GM23338 (cell line): ENCODE data around the gene BRAP. TPM values are rescaled to one million over a fixed set of nuclear protein-coding genes. Genes with fewer than 3 reads are reported as not detected.
A peak's percentile ranks its signal among the peaks of the same experiment; 100 is the strongest.

Experiments
- ATAC-seq: fragments of 200-7000 bp; cut with Tn5 transposase; 3 replicates; pipeline ENCODE4 v1.9.1; 2020
- DNase-seq: peaks from one replicate; pipeline ENCODE4 v3.0.0-alpha.2; 2015; ENCODE audit warnings: low spot score
- H2AFZ ChIP-seq: fragments of 200-600 bp; sonication (generic); 2 replicates; pipeline ENCODE4 v1.8.0; 2016; ENCODE audit warnings: antibody characterized with exemption, mild to moderate bottlenecking, moderate library complexity
- H3F3A ChIP-seq: fragments of 200-600 bp; sonication (generic); replicated peaks from 2 replicates; pipeline ENCODE4 v1.8.0; 2017; ENCODE audit warnings: antibody characterized with exemption, mixed run types, low read depth
- H3K27ac ChIP-seq: fragments of 200-600 bp; sonication (generic); 2 replicates; pipeline ENCODE4 v1.6.1; 2016; ENCODE audit warnings: low read depth
- H3K27me3 ChIP-seq: fragments of 200-600 bp; sonication (generic); 2 replicates; pipeline ENCODE4 v1.8.0; 2016; ENCODE audit warnings: mild to moderate bottlenecking, mixed run types, moderate library complexity; ENCODE audit not compliant: insufficient read depth
- H3K36me3 ChIP-seq: fragments of 200-600 bp; sonication (generic); 2 replicates; pipeline ENCODE4 v1.8.0; 2016; ENCODE audit warnings: mild to moderate bottlenecking; ENCODE audit not compliant: insufficient read depth
- H3K4me1 ChIP-seq: fragments of 200-600 bp; sonication (generic); 2 replicates; pipeline ENCODE4 v1.8.0; 2016; ENCODE audit warnings: mild to moderate bottlenecking, moderate library complexity; ENCODE audit not compliant: insufficient read depth
- H3K4me2 ChIP-seq: fragments of 200-600 bp; sonication (generic); 2 replicates; pipeline ENCODE4 v1.7.1; 2017; ENCODE audit warnings: mixed run types
- H3K4me3 ChIP-seq: fragments of 200-600 bp; sonication (generic); 2 replicates; pipeline ENCODE4 v1.6.1; 2016; ENCODE audit warnings: mixed run types
- H3K79me2 ChIP-seq: fragments of 200-600 bp; sonication (generic); replicated peaks from 2 replicates; pipeline ENCODE4 v1.8.0; 2017; ENCODE audit warnings: mild to moderate bottlenecking; ENCODE audit not compliant: insufficient read depth
- H3K9me2 ChIP-seq: fragments of 200-600 bp; sonication (generic); 2 replicates; pipeline ENCODE4 v1.8.0; 2017; ENCODE audit not compliant: insufficient read depth
- H4K20me1 ChIP-seq: fragments of 200-600 bp; sonication (generic); replicated peaks from 2 replicates; pipeline ENCODE4 v1.8.0; 2017; ENCODE audit warnings: mild to moderate bottlenecking; ENCODE audit not compliant: insufficient read depth
- H3K27ac Mint-ChIP-seq: 2 replicates; pipeline ENCODE4 v1.8.0; 2020; ENCODE audit warnings: inconsistent platforms, mild to moderate bottlenecking, moderate library complexity, mixed read lengths
- H3K27me3 Mint-ChIP-seq: 3 replicates; pipeline ENCODE4 v1.8.0; 2022; ENCODE audit warnings: low read depth, mild to moderate bottlenecking, moderate library complexity, mixed read lengths, inconsistent platforms; ENCODE audit not compliant: insufficient read depth, poor library complexity
- H3K36me3 Mint-ChIP-seq: 3 replicates; pipeline ENCODE4 v1.8.0; 2021; ENCODE audit warnings: low read depth, mild to moderate bottlenecking, inconsistent platforms, moderate library complexity, mixed read lengths
- H3K4me1 Mint-ChIP-seq: 3 replicates; pipeline ENCODE4 v1.8.0; 2020; ENCODE audit warnings: mild to moderate bottlenecking, inconsistent platforms, mixed read lengths
- H3K4me3 Mint-ChIP-seq: 3 replicates; pipeline ENCODE4 v1.8.0; 2021; ENCODE audit warnings: moderate library complexity, mild to moderate bottlenecking, inconsistent platforms, mixed read lengths
- H3K9me3 Mint-ChIP-seq: 3 replicates; pipeline ENCODE4 v1.8.0; 2020; ENCODE audit warnings: moderate library complexity, mild to moderate bottlenecking, inconsistent platforms, mixed read lengths
- CREB1 ChIP-seq: fragments of 250-450 bp; sonication (Bioruptor Pico); IDR thresholded peaks from 2 replicates; pipeline ENCODE4 v1.5.0; 2020; ENCODE audit warnings: low read depth, mild to moderate bottlenecking, moderate library complexity
- ETS1 ChIP-seq: IDR thresholded peaks from 2 replicates; pipeline ENCODE4 v1.6.1; 2016; ENCODE audit warnings: antibody characterized with exemption
- EZH2 ChIP-seq: fragments of 200-600 bp; sonication (generic); IDR thresholded peaks from one replicate; pipeline ENCODE4 v1.8.0; 2017; ENCODE audit warnings: antibody characterized with exemption, mild to moderate bottlenecking, low read depth; ENCODE audit not compliant: unreplicated experiment
- EZH2phosphoT487 ChIP-seq: fragments of 200-600 bp; sonication (generic); IDR thresholded peaks from one replicate; pipeline ENCODE4 v1.8.1; 2018; ENCODE audit warnings: antibody characterized with exemption; ENCODE audit not compliant: unreplicated experiment
- JUNB ChIP-seq: IDR thresholded peaks from one replicate; pipeline ENCODE4 v1.6.1; 2016; ENCODE audit warnings: antibody characterized with exemption; ENCODE audit not compliant: unreplicated experiment
- NANOG ChIP-seq: IDR thresholded peaks from 2 replicates; pipeline ENCODE4 v1.6.1; 2016; ENCODE audit warnings: antibody characterized with exemption, borderline replicate concordance
- POLR2AphosphoS5 ChIP-seq: IDR thresholded peaks from 2 replicates; pipeline ENCODE4 v1.6.1; 2016; ENCODE audit warnings: antibody characterized with exemption, low read depth
- STAT1 ChIP-seq: IDR thresholded peaks from one replicate; pipeline ENCODE4 v1.6.1; 2016; ENCODE audit warnings: antibody characterized with exemption; ENCODE audit not compliant: unreplicated experiment
- polyA plus RNA-seq: library from polyadenylated mRNA; unstranded; fragments of >200 nt; fragmentation: Nextera tagmentation; extraction: Ambion mirVana; gene quantifications from 2 replicates; pipeline ENCODE4 v1.2.1, GENCODE V29; 2016
- total RNA-seq: library from RNA; depleted of rRNA; stranded (reverse); fragments of >200 nt; shearing (Covaris generic); gene quantifications from 2 replicates; pipeline ENCODE4 v1.2.3, GENCODE V29; 2014
- TF ChIP-seq, protein P1 (sequence below), 2 experiments: fragments of 200-600 bp in 1 of 2; sonication (generic) in 1 of 2; conservative IDR thresholded peaks; 2 replicates each; pipeline versions ENCODE4 v1.5.1 to v1.6.1; 2016 to 2017; ENCODE audit warnings: antibody characterized with exemption in 2 of 2, low read depth in 2 of 2, mild to moderate bottlenecking in 2 of 2, moderate library complexity in 1 of 2
- TF ChIP-seq, protein P2 (sequence below): fragments of 250-450 bp; sonication (Bioruptor Pico); IDR thresholded peaks from 2 replicates; pipeline ENCODE4 v1.5.0; 2020; ENCODE audit warnings: mild to moderate bottlenecking, moderate library complexity

Gene BRAP
- total and polyA plus RNA-seq, 2 experiments from 2014 or later: 14.9 to 19.4 TPM

GRCh38 chr12:111672822-111673381 lies 12.9 kb downstream of the BRAP start (continued):
- TF ChIP-seq JUNB (no peak), ETS1 (no peak), EZH2 (no peak)
- TF ChIP-seq, protein P1, sequence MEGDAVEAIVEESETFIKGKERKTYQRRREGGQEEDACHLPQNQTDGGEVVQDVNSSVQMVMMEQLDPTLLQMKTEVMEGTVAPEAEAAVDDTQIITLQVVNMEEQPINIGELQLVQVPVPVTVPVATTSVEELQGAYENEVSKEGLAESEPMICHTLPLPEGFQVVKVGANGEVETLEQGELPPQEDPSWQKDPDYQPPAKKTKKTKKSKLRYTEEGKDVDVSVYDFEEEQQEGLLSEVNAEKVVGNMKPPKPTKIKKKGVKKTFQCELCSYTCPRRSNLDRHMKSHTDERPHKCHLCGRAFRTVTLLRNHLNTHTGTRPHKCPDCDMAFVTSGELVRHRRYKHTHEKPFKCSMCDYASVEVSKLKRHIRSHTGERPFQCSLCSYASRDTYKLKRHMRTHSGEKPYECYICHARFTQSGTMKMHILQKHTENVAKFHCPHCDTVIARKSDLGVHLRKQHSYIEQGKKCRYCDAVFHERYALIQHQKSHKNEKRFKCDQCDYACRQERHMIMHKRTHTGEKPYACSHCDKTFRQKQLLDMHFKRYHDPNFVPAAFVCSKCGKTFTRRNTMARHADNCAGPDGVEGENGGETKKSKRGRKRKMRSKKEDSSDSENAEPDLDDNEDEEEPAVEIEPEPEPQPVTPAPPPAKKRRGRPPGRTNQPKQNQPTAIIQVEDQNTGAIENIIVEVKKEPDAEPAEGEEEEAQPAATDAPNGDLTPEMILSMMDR (conservative IDR thresholded peaks at IDR 0.05; ENCODE audit: low read depth in 2 of 2): no peak

- H3K36me3 ChIP-seq: peaks cover 30% of the 10 kb centered on the region
- H4K20me1 ChIP-seq: peaks cover 13% of the 10 kb centered on the region
- H3K27me3 ChIP-seq: no peaks in the 10 kb centered on the region
- DNase-seq (no peak), ATAC-seq (peak; percentile 24; the same call in 1 of the 3 replicates)
- Mint-ChIP-seq H3K4me3 (no peak overlapping the region), H3K9me3 (no peaks in the 10 kb centered on the region), H3K36me3 (peaks cover 38% of the 10 kb centered on the region), H3K4me1 (no peaks in the 10 kb centered on the region), H3K27me3 (no peaks in the 10 kb centered on the region), H3K27ac (no peak overlapping the region)
- no peak overlapping the region for H3K4me3 ChIP-seq
- H3K4me1 ChIP-seq: no peaks in the 10 kb centered on the region
- H3K79me2 ChIP-seq: no peaks in the 10 kb centered on the region
- no peak overlapping the region for H3K27ac ChIP-seq
- H2AFZ ChIP-seq: no peak overlapping the region
- no peaks in the 10 kb centered on the region for H3F3A ChIP-seq
- no peaks in the 10 kb centered on the region for H3K9me2 ChIP-seq
- no peak overlapping the region for H3K4me2 ChIP-seq
- TF ChIP-seq STAT1: no peak
- TF ChIP-seq, protein P2, sequence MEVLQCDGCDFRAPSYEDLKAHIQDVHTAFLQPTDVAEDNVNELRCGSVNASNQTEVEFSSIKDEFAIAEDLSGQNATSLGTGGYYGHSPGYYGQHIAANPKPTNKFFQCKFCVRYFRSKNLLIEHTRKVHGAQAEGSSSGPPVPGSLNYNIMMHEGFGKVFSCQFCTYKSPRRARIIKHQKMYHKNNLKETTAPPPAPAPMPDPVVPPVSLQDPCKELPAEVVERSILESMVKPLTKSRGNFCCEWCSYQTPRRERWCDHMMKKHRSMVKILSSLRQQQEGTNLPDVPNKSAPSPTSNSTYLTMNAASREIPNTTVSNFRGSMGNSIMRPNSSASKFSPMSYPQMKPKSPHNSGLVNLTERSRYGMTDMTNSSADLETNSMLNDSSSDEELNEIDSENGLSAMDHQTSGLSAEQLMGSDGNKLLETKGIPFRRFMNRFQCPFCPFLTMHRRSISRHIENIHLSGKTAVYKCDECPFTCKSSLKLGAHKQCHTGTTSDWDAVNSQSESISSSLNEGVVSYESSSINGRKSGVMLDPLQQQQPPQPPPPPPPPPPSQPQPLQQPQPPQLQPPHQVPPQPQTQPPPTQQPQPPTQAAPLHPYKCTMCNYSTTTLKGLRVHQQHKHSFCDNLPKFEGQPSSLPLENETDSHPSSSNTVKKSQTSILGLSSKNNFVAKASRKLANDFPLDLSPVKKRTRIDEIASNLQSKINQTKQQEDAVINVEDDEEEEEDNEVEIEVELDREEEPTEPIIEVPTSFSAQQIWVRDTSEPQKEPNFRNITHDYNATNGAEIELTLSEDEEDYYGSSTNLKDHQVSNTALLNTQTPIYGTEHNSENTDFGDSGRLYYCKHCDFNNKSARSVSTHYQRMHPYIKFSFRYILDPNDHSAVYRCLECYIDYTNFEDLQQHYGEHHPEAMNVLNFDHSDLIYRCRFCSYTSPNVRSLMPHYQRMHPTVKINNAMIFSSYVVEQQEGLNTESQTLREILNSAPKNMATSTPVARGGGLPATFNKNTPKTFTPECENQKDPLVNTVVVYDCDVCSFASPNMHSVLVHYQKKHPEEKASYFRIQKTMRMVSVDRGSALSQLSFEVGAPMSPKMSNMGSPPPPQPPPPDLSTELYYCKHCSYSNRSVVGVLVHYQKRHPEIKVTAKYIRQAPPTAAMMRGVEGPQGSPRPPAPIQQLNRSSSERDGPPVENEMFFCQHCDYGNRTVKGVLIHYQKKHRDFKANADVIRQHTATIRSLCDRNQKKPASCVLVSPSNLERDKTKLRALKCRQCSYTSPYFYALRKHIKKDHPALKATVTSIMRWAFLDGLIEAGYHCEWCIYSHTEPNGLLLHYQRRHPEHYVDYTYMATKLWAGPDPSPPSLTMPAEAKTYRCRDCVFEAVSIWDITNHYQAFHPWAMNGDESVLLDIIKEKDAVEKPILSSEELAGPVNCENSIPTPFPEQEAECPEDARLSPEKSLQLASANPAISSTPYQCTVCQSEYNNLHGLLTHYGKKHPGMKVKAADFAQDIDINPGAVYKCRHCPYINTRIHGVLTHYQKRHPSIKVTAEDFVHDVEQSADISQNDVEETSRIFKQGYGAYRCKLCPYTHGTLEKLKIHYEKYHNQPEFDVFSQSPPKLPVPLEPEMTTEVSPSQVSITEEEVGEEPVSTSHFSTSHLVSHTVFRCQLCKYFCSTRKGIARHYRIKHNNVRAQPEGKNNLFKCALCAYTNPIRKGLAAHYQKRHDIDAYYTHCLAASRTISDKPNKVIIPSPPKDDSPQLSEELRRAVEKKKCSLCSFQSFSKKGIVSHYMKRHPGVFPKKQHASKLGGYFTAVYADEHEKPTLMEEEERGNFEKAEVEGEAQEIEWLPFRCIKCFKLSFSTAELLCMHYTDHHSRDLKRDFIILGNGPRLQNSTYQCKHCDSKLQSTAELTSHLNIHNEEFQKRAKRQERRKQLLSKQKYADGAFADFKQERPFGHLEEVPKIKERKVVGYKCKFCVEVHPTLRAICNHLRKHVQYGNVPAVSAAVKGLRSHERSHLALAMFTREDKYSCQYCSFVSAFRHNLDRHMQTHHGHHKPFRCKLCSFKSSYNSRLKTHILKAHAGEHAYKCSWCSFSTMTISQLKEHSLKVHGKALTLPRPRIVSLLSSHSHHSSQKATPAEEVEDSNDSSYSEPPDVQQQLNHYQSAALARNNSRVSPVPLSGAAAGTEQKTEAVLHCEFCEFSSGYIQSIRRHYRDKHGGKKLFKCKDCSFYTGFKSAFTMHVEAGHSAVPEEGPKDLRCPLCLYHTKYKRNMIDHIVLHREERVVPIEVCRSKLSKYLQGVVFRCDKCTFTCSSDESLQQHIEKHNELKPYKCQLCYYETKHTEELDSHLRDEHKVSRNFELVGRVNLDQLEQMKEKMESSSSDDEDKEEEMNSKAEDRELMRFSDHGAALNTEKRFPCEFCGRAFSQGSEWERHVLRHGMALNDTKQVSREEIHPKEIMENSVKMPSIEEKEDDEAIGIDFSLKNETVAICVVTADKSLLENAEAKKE (CRISPR knock-in tag): no peak
- TF ChIP-seq NANOG: no peak
- TF ChIP-seq EZH2phosphoT487: no peak
- TF ChIP-seq JUNB: no peak
- TF ChIP-seq POLR2AphosphoS5: no peak
- no peak for TF ChIP-seq ETS1
- no peak for TF ChIP-seq CREB1 (CRISPR knock-in tag)
These were observed 20.5 kb downstream of the BRAP start for GRCh38 chr12:111664961-111665865.
